ENCODE data around the gene PEX13. TPM values are rescaled to one million over a fixed set of nuclear protein-coding genes. Genes with fewer than 3 reads are reported as not detected.
A peak's percentile ranks its signal among the peaks of the same experiment; 100 is the strongest.

PEX13 gene
- total RNA-seq, 4 donors from 2014 or later = 13.6 to 30.1 (median 23.2) TPM

DNA sequence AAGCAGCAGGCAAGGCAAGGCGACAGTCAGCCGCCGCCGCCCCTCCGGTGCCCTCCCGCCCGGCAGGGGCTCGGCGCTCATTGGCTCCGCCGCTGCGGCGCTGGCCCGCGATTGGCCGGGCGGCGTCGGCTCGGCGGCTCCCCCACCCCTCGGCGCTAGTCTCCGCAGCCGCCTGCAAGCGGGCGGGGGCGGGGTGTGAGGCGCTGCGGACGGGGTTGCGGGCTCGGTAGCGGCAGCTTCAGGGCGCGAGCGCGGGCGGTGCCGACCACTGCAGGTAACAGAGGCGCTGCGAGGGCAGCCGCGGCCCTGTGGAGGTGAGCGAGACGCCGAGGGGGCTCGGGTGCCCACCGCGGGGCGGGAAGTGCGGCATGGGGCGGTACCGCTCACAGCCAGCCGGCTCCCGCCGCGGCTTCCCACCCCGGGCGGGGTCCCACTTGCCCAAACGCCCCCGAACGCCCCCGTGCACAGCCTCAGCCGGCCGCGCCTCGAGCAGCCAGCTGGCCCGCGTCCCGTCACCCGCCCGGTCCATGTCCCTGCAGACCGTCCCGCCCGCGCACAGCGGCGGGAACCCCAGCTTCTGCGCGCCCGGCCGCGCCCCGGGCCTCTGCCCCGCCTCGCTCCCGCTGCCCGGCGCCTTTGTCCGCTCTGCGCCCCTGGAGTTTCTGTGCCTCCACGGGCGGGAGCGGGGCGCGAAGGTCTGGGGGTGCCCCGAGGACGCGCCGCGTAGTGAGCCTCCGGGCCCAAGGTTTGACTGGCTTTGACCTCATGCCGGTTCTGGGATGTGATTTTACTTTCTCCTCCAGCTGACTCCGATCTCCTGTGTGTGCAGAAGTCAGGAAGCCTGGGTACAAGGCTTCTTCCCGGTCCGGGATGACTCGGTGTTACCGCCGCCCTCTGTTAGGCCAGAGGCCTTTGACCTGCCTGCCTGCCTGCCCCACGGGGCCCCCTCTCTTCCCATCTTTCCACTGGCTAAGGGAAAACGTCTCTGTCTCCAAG is 48.5 kb downstream of the PEX13 start, which contains the start of gene SANBR:
Gene SANBR (plus strand): TSS at position 158 of the 996 bp plus-strand sequence. CDS start 4,480 bp downstream, outside the sequence.
- DNase-seq (ENCODE audit: low spot score) (no peak), ATAC-seq (ENCODE audit: low FRiP score) (peak; percentile 96)
- TF ChIP-seq, protein P1, sequence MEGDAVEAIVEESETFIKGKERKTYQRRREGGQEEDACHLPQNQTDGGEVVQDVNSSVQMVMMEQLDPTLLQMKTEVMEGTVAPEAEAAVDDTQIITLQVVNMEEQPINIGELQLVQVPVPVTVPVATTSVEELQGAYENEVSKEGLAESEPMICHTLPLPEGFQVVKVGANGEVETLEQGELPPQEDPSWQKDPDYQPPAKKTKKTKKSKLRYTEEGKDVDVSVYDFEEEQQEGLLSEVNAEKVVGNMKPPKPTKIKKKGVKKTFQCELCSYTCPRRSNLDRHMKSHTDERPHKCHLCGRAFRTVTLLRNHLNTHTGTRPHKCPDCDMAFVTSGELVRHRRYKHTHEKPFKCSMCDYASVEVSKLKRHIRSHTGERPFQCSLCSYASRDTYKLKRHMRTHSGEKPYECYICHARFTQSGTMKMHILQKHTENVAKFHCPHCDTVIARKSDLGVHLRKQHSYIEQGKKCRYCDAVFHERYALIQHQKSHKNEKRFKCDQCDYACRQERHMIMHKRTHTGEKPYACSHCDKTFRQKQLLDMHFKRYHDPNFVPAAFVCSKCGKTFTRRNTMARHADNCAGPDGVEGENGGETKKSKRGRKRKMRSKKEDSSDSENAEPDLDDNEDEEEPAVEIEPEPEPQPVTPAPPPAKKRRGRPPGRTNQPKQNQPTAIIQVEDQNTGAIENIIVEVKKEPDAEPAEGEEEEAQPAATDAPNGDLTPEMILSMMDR (IDR thresholded peaks at IDR 0.05) = no peak

DNA sequence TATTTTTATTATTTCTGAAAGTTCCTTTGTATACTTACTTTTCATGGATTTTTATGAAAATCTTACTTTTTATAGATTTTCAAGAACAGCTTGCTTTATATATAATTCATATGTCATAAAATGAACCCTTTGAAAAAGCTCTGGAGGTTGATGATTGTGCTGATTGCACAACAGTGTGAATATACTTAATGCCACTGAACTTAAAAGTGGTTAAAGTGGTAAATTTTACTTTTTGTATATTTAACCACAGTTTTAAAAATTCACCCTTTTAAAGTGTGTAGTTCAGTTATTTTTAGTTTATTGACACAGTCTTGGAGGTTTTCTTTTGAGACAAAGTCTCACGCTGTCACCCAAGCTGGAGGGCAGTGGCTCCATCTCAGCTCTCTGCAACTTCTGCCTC is 56.6 kb downstream of the PEX13 start:
- TF ChIP-seq, protein P1 (IDR thresholded peaks at IDR 0.05) = no peak
- DNase-seq (ENCODE audit: low spot score) (no peak), ATAC-seq (ENCODE audit: low FRiP score) (no peak)

DNA sequence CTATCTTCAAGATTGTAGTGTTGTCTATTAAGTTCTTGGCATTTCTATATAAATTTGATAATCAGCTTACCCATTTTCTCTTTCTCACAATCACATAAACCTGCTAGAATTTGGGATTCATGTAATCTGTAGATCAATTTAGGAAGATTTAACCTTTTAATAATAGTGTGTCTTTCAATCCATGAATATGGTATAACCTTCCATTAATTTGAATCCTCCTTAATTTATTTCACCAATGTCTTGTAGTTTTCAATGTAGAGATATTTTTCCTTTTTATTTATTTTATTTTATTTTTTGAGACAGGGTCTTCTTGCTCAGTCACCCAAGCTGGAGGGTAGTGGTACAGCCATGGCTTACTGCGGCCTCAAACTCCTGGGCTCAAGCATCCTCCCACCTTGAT is 68.4 kb downstream of the PEX13 start:
- no peak for ATAC-seq (ENCODE audit: low FRiP score)
- DNase-seq (ENCODE audit: low spot score) = no peak
- TF ChIP-seq, protein P1 (IDR thresholded peaks at IDR 0.05) = no peak

DNA sequence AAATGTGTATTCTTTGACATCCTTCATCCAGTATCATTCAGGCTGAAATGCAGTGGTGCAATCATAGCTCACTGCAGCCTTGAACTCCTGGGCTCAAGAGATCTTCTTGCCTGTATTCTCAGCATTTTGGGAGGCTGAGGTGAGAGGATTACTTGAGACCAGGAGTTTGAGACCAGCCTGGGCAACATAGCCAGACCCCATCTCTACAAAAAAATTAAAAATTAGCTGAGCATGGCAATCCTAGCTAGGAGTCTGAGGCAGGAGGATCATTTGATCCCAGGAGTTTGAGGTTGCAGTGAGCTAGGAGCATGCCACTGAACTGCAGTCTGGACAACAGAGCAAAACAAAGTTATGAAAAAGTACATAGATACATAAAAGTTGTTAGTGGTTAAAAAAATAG is 72.3 kb downstream of the PEX13 start:
- TF ChIP-seq, protein P1 (IDR thresholded peaks at IDR 0.05) = no peak
- DNase-seq (ENCODE audit: low spot score) = no peak
- ATAC-seq (ENCODE audit: low FRiP score) = no peak

DNA sequence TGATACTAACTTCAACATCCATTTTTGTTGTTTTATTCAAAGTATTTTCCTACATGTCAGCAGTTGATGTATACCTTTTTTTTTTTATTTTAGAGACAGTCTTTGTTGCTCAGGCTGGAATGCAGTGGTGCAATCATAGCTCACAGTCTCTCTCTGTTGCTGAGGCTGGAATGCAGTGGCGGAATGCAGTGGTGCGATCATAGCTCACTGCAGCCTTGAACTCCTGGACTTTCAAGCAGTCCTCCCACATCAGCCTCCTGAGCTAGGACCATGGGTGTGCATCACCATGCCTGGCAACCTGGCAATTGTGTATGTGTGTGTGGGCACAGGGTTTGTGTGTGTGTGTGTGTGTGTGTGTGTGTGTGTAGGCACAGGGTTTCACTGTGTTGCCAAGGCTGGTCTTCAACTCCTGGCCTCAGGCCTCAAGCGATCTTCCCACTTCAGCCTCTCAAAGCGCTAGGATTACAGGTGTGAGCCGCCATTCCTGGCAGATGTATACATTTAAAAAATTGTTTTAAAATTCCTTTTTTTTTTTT is 72.9 kb downstream of the PEX13 start:
- no peak for DNase-seq (ENCODE audit: low spot score)
- TF ChIP-seq, protein P1 (IDR thresholded peaks at IDR 0.05) = no peak
- ATAC-seq (ENCODE audit: low FRiP score) = no peak

DNA sequence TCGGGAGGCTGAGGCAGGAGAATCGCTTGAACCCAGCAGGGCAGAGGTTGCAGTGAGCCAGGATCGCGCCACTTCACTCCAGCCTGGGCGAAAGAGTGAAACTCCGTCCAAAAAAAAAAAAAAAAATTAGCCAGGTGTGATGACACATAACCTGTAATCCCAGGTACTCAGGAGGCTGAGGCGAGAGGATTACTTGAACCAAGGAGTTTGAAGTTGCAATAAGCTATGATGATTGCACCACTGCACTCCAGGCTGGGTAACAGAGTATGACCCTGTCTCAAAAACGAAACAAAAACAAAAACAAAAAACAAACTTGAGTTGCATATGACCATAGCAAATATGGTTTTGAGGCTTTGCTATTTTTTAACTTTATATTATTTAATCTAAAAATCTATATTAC is 74.0 kb downstream of the PEX13 start:
- DNase-seq (ENCODE audit: low spot score) (no peak), ATAC-seq (ENCODE audit: low FRiP score) (no peak)
- TF ChIP-seq, protein P1 (IDR thresholded peaks at IDR 0.05) = no peak
